ENCODE data around the gene ARHGEF35. TPM values are rescaled to one million over a fixed set of nuclear protein-coding genes. Genes with fewer than 3 reads are reported as not detected.
"Not testable (repeated sequence)": the region's sequence is repeated elsewhere in the genome, so short reads cannot be mapped to it uniquely, and the experiment has no call there.

Gene ARHGEF35
- total RNA-seq, 4 donors from 2014 or later: 0.29 to 8.6 (median 4.4) TPM

DNA sequence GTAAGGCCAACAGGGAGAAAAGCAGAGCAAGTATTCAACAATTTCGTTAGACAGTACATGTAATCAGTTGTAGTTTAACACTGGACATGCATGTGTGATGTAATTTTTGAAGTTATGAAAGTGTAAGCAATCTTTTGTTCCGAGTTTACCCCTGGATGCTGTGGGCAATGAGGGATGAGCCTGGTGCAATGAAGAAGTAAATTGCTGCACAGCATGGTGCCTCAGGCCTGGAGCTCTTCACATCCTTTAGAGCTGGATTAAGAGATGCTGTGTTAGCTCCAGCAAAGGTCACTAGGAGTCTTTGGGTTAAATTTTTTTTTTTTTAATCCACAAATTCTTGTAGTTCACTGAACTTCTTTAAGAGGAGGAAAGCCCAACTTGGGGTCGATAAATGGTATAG, 7.5 kb upstream of the ARHGEF35 start:
- H3K9me3 ChIP-seq; DNase-seq; H3K27me3 ChIP-seq; intact Hi-C loops (cut with DNase I; ENCODE audit: low total_unique reads); H3K36me3 ChIP-seq; H3K27ac ChIP-seq; H3K4me1 ChIP-seq; H3K4me3 ChIP-seq: not testable (repeated sequence)

- intact Hi-C loops (cut with DNase I; ENCODE audit: low total_unique reads); DNase-seq; H3K4me3 ChIP-seq; H3K27me3 ChIP-seq; H3K4me1 ChIP-seq; H3K9me3 ChIP-seq; H3K36me3 ChIP-seq; H3K27ac ChIP-seq: not testable (repeated sequence)
Measured at GRCh38 chr7:144201978-144202377, 6.3 kb upstream of the ARHGEF35 start.

DNA sequence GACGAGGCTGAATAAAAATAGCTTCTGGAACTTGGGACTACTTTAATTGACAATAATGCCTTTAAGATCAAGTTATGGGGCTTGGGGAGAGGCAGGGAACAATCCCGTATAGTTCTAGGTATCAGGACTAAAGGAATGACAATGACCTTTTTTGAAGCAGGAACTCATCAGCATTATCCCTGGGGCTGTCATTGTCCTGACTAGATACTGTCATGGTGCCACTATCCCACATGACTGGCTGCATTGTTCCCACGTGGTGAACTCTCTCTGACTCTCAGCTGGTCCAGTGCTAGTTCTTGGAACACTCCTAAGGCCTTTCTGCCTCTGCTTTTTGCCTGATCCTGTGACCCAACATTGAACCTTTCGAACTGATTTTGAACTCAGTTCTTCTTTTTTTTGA, 3.3 kb upstream of the ARHGEF35 start:
- H3K36me3 ChIP-seq; DNase-seq; H3K9me3 ChIP-seq; H3K4me1 ChIP-seq; H3K27me3 ChIP-seq; intact Hi-C loops (cut with DNase I; ENCODE audit: low total_unique reads); H3K4me3 ChIP-seq; H3K27ac ChIP-seq: not testable (repeated sequence)

GRCh38 chr7:144194453-144194852, 1.2 kb downstream of the ARHGEF35 start:
- H3K27ac ChIP-seq; DNase-seq; intact Hi-C loops (cut with DNase I; ENCODE audit: low total_unique reads): not testable (repeated sequence)

GRCh38 chr7:144193782-144194181, 1.9 kb downstream of the ARHGEF35 start:
- H3K27me3 ChIP-seq; DNase-seq; H3K4me1 ChIP-seq; intact Hi-C loops (cut with DNase I; ENCODE audit: low total_unique reads); H3K27ac ChIP-seq; H3K36me3 ChIP-seq; H3K9me3 ChIP-seq; H3K4me3 ChIP-seq: not testable (repeated sequence)

More at GRCh38 chr7:144194453-144194852, 1.2 kb downstream of the ARHGEF35 start:
- H3K27me3 ChIP-seq, H3K36me3 ChIP-seq, H3K9me3 ChIP-seq, H3K4me1 ChIP-seq, H3K4me3 ChIP-seq: not testable (repeated sequence)

- DNase-seq; H3K36me3 ChIP-seq; H3K27me3 ChIP-seq; intact Hi-C loops (cut with DNase I; ENCODE audit: low total_unique reads); H3K9me3 ChIP-seq; H3K27ac ChIP-seq; H3K4me1 ChIP-seq; H3K4me3 ChIP-seq: not testable (repeated sequence)
Measured at GRCh38 chr7:144188578-144189171, 7.0 kb downstream of the ARHGEF35 start.

DNA sequence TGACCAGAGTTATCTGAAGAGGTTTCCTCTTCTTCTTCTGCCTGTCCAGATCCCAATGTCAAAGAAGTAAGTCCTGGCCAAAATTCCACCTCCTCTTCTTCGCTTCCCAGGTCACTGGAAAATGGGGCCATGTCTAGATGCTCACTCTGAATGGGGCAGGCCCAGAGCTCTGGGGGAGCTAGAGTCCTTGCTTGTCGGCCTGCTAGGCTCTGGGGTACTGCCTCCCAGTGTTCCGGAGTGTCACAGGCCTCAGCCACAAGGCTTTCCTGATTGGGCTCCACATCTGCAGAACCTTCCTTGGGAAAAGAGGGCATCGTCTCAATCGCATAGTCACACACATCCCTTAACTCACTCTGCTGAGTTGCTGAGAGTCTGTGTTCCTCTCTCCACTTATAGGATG, 7.8 kb downstream of the ARHGEF35 start:
- H3K4me3 ChIP-seq; H3K9me3 ChIP-seq; H3K4me1 ChIP-seq; H3K36me3 ChIP-seq; intact Hi-C loops (cut with DNase I; ENCODE audit: low total_unique reads); H3K27me3 ChIP-seq; DNase-seq; H3K27ac ChIP-seq: not testable (repeated sequence)

DNA sequence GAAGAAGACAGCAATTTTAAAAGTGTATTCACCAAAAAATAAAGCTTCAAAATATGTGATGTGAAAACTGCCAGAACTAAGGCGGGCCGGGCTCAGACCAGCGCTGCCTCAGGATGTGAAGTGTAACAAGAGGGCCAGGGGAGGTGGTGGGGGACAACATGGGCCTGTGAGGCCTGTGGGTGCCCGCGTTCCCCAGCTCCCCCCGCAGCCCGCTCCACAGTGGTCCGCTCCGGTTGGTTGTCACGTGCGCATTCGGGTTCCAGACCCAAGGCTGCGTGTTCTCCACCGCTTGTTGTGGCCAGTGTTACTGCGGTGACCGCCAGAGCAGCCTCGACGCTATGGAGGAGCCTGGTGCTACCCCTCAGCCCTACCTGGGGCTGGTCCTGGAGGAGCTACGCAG, 12.5 kb downstream of the ARHGEF35 start, which contains the start of gene CTAGE4:
CTAGE4 (plus strand) TSS at position 301 of the 400 bp plus-strand sequence; CDS start at position 339, 38 bp downstream.
- H3K36me3 ChIP-seq; H3K4me3 ChIP-seq; H3K27me3 ChIP-seq; H3K27ac ChIP-seq; intact Hi-C loops (cut with DNase I; ENCODE audit: low total_unique reads); DNase-seq; H3K9me3 ChIP-seq; H3K4me1 ChIP-seq: not testable (repeated sequence)

GRCh38 chr7:144179165-144179479, 16.5 kb downstream of the ARHGEF35 start:
- DNase-seq; H3K27me3 ChIP-seq; H3K27ac ChIP-seq; H3K36me3 ChIP-seq; H3K4me1 ChIP-seq; H3K4me3 ChIP-seq; H3K9me3 ChIP-seq; intact Hi-C loops (cut with DNase I; ENCODE audit: low total_unique reads): not testable (repeated sequence)

- H3K27ac ChIP-seq; H3K36me3 ChIP-seq; H3K4me3 ChIP-seq; H3K27me3 ChIP-seq; DNase-seq; intact Hi-C loops (cut with DNase I; ENCODE audit: low total_unique reads); H3K4me1 ChIP-seq; H3K9me3 ChIP-seq: not testable (repeated sequence)
- TF ChIP-seq, protein P1, sequence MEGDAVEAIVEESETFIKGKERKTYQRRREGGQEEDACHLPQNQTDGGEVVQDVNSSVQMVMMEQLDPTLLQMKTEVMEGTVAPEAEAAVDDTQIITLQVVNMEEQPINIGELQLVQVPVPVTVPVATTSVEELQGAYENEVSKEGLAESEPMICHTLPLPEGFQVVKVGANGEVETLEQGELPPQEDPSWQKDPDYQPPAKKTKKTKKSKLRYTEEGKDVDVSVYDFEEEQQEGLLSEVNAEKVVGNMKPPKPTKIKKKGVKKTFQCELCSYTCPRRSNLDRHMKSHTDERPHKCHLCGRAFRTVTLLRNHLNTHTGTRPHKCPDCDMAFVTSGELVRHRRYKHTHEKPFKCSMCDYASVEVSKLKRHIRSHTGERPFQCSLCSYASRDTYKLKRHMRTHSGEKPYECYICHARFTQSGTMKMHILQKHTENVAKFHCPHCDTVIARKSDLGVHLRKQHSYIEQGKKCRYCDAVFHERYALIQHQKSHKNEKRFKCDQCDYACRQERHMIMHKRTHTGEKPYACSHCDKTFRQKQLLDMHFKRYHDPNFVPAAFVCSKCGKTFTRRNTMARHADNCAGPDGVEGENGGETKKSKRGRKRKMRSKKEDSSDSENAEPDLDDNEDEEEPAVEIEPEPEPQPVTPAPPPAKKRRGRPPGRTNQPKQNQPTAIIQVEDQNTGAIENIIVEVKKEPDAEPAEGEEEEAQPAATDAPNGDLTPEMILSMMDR (IDR thresholded peaks at IDR 0.05): peak in 3 of 4 experiments; percentile 28 to 46 (median 34)
Measured at GRCh38 chr7:144178380-144179164, 17.1 kb downstream of the ARHGEF35 start.
